CD14-positive monocyte (primary cell): ENCODE measurements around the gene SDR39U1. TPM values are rescaled to one million over a fixed set of nuclear protein-coding genes. Genes with fewer than 3 reads are reported as not detected.

ENCODE experiments used
- DNase-seq, 3 donors: peaks; one replicate each; pipeline ENCODE4 v3.0.0-alpha.2; 2011 to 2022
- H2AFZ ChIP-seq: 2 replicates; pipeline ENCODE4 v1.6.0; 2012; ENCODE audit warnings: mild to moderate bottlenecking, low read depth, low read length, inconsistent platforms; ENCODE audit not compliant: insufficient read depth, poor library complexity, severe bottlenecking
- H3K27ac ChIP-seq, 2 donors: 1 replicate in 1 of 2; 2 replicates in 1 of 2; pipeline ENCODE4 v1.5.1; 2012 to 2013; ENCODE audit warnings: low read length in 2 of 2, control low read depth in 1 of 2, inconsistent platforms in 1 of 2, low read depth in 1 of 2, mild to moderate bottlenecking in 1 of 2
- H3K27me3 ChIP-seq, 2 donors: one replicate each; pipeline versions ENCODE4 v1.6.0 to v1.6.1; 2011 to 2013; ENCODE audit warnings: low read length in 2 of 2; ENCODE audit not compliant: control insufficient read depth in 2 of 2, insufficient read depth in 2 of 2
- H3K36me3 ChIP-seq, 2 donors: replicated peaks in 1 of 2; 1 replicate in 1 of 2; 2 replicates in 1 of 2; pipeline versions ENCODE4 v1.5.1 to v1.6.1; 2012 to 2013; ENCODE audit warnings: low read length in 2 of 2, control low read depth in 1 of 2, inconsistent platforms in 1 of 2, mild to moderate bottlenecking in 1 of 2; ENCODE audit not compliant: insufficient read depth in 2 of 2, control insufficient read depth in 1 of 2
- H3K4me1 ChIP-seq, 2 donors: 1 replicate in 1 of 2; 2 replicates in 1 of 2; pipeline versions ENCODE4 v1.5.1 to v1.6.1; 2012 to 2013; ENCODE audit warnings: low read length in 2 of 2, control low read depth in 1 of 2, inconsistent platforms in 1 of 2, mild to moderate bottlenecking in 1 of 2, moderate library complexity in 1 of 2; ENCODE audit not compliant: insufficient read depth in 2 of 2, control insufficient read depth in 1 of 2
- H3K4me2 ChIP-seq: replicated peaks from 2 replicates; pipeline ENCODE3; 2012; ENCODE audit warnings: low read length, moderate library complexity, mild to moderate bottlenecking; ENCODE audit not compliant: poor library complexity, severe bottlenecking; ENCODE audit errors: extremely low read depth
- H3K4me3 ChIP-seq, 3 experiments: fragments of 200-600 bp in 1 of 3; sonication (generic) in 1 of 3; replicated peaks in 1 of 3; 1 replicate in 2 of 3; 2 replicates in 1 of 3; pipeline ENCODE4 v1.5.1; 2011 to 2013; ENCODE audit warnings: low read length in 3 of 3, mild to moderate bottlenecking in 3 of 3, control low read depth in 2 of 3, low read depth in 2 of 3, inconsistent platforms in 1 of 3, moderate library complexity in 1 of 3
- H3K79me2 ChIP-seq: 2 replicates; pipeline ENCODE4 v1.6.0; 2012; ENCODE audit warnings: mild to moderate bottlenecking, control low read depth, inconsistent platforms, low read length, moderate library complexity; ENCODE audit not compliant: insufficient read depth
- H3K9ac ChIP-seq: 2 replicates; pipeline ENCODE4 v1.6.0; 2017; ENCODE audit warnings: low read length, mild to moderate bottlenecking; ENCODE audit not compliant: insufficient read depth, poor library complexity, severe bottlenecking
- H3K9me3 ChIP-seq, 2 donors: replicated peaks in 1 of 2; 1 replicate in 1 of 2; 2 replicates in 1 of 2; pipeline versions ENCODE4 v1.5.1 to v1.6.1; 2012 to 2013; ENCODE audit warnings: low read length in 2 of 2, control low read depth in 1 of 2; ENCODE audit not compliant: control insufficient read depth in 1 of 2, insufficient read depth in 1 of 2
- H4K20me1 ChIP-seq: 2 replicates; pipeline ENCODE4 v1.6.0; 2012; ENCODE audit warnings: mild to moderate bottlenecking, low read length, control low read depth, moderate library complexity; ENCODE audit not compliant: insufficient read depth
- H3K27ac Mint-ChIP-seq, 7 donors: one replicate each; pipeline ENCODE4 v1.8.0; 2020; ENCODE audit warnings: mild to moderate bottlenecking in 7 of 7, mixed read lengths in 7 of 7, moderate library complexity in 6 of 7, inconsistent platforms in 2 of 7
- H3K27me3 Mint-ChIP-seq, 3 donors: one replicate each; pipeline ENCODE4 v1.8.0; 2021 to 2022; ENCODE audit warnings: low read depth in 3 of 3, mild to moderate bottlenecking in 3 of 3, mixed read lengths in 3 of 3, moderate library complexity in 3 of 3, inconsistent platforms in 1 of 3
- H3K36me3 Mint-ChIP-seq, 2 donors: one replicate each; pipeline ENCODE4 v1.8.0; 2020; ENCODE audit warnings: mixed read lengths in 2 of 2, inconsistent platforms in 1 of 2, mild to moderate bottlenecking in 1 of 2
- H3K4me1 Mint-ChIP-seq: one replicate; pipeline ENCODE4 v1.8.0; 2020; ENCODE audit warnings: mild to moderate bottlenecking, mixed read lengths
- H3K4me3 Mint-ChIP-seq, 2 donors: one replicate each; pipeline ENCODE4 v1.8.0; 2020; ENCODE audit warnings: mild to moderate bottlenecking in 2 of 2, mixed read lengths in 2 of 2, moderate library complexity in 1 of 2
- H3K9me3 Mint-ChIP-seq, 7 donors: one replicate each; pipeline ENCODE4 v1.8.0; 2020 to 2022; ENCODE audit warnings: mixed read lengths in 7 of 7, mild to moderate bottlenecking in 6 of 7, moderate library complexity in 6 of 7, inconsistent platforms in 2 of 7
- WGBS: methylation state at CpG from one replicate; pipeline ENCODE4 v1.1.5; 2013; ENCODE audit warnings: missing lambda C conversion rate; ENCODE audit not compliant: insufficient coverage; 5-methylcytosine and 5-hydroxymethylcytosine counted together
- intact Hi-C, 2 donors: fragments of 100-400 bp; cut with micrococcal nuclease; formaldehyde crosslinking; loops; one replicate each; pipeline versions ENCODE4 v1.15.0 to v1.15.1; 2023
- polyA plus RNA-seq, 3 donors: library from polyadenylated mRNA; depleted of rRNA in 1 of 3; unstranded in 2 of 3; stranded (reverse) in 1 of 3; fragments of 300-500 nt in 2 of 3; fragments of >200 nt in 1 of 3; fragmentation: Illumina TruSeq in 2 of 3; gene quantifications; 1 replicate in 2 of 3; 2 replicates in 1 of 3; pipeline ENCODE4 v1.2.3, GENCODE V29; 2012 to 2021
- TF ChIP-seq, protein P1 (sequence below): fragments of 200-600 bp; IDR thresholded peaks from one replicate; pipeline ENCODE4 v1.8.0; 2022; ENCODE audit warnings: antibody characterized with exemption, mild to moderate bottlenecking

Gene SDR39U1
- polyA plus RNA-seq, 3 donors, result 37.3 to 110 (median 39.2) TPM

GRCh38 chr14:24417832-24418491 lies 24.6 kb downstream of the SDR39U1 start:
- Mint-ChIP-seq H3K36me3 (no peaks in the 10 kb centered on the region), H3K27me3 (peaks cover 11 to 25% (median 20%) of the 10 kb centered on the region in 3 donors), H3K27ac (no peak overlapping the region), H3K4me3 (no peak overlapping the region), H3K9me3 (no peaks in the 10 kb centered on the region), H3K4me1 (no peaks in the 10 kb centered on the region)
- H3K9ac ChIP-seq, result no peak overlapping the region
- DNase-seq, result no peak
- H3K27ac ChIP-seq, result no peak overlapping the region
- no peaks in the 10 kb centered on the region for H3K79me2 ChIP-seq
- no peaks in the 10 kb centered on the region for H3K9me3 ChIP-seq
- H2AFZ ChIP-seq, result no peak overlapping the region
- intact Hi-C loops, result no loop called here
- H3K36me3 ChIP-seq, result no peaks in the 10 kb centered on the region
- TF ChIP-seq, protein P1, sequence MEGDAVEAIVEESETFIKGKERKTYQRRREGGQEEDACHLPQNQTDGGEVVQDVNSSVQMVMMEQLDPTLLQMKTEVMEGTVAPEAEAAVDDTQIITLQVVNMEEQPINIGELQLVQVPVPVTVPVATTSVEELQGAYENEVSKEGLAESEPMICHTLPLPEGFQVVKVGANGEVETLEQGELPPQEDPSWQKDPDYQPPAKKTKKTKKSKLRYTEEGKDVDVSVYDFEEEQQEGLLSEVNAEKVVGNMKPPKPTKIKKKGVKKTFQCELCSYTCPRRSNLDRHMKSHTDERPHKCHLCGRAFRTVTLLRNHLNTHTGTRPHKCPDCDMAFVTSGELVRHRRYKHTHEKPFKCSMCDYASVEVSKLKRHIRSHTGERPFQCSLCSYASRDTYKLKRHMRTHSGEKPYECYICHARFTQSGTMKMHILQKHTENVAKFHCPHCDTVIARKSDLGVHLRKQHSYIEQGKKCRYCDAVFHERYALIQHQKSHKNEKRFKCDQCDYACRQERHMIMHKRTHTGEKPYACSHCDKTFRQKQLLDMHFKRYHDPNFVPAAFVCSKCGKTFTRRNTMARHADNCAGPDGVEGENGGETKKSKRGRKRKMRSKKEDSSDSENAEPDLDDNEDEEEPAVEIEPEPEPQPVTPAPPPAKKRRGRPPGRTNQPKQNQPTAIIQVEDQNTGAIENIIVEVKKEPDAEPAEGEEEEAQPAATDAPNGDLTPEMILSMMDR, result no peak
- no peak overlapping the region for H3K4me2 ChIP-seq
- no peaks in the 10 kb centered on the region for H4K20me1 ChIP-seq
- peaks cover 2 to 5% of the 10 kb centered on the region in 2 donors for H3K27me3 ChIP-seq
- H3K4me3 ChIP-seq, result no peak overlapping the region
- H3K4me1 ChIP-seq, result peaks cover 8 to 10% of the 10 kb centered on the region in 2 donors
- 91% methylated on average over 5 of the region's 6 CpGs for WGBS

- intact Hi-C loops, result no loop called here
- Mint-ChIP-seq H3K4me1 (no peaks in the 10 kb centered on the region), H3K9me3 (no peaks in the 10 kb centered on the region), H3K36me3 (no peaks in the 10 kb centered on the region), H3K4me3 (no peak overlapping the region), H3K27me3 (peaks cover 11 to 25% (median 20%) of the 10 kb centered on the region in 3 donors), H3K27ac (peak overlapping the region in 1 of 7 donors; percentile 10)
- no peaks in the 10 kb centered on the region for H4K20me1 ChIP-seq
- TF ChIP-seq, protein P1, result no peak
- no peak overlapping the region for H3K27ac ChIP-seq
- whole genome bisulfite sequencing, result 94% methylated on average over 16 of the region's 16 CpGs
- peaks cover 2 to 5% of the 10 kb centered on the region in 2 donors for H3K27me3 ChIP-seq
- H3K4me1 ChIP-seq, result peaks cover 0 to under 1% of the 10 kb centered on the region in 2 donors
- H2AFZ ChIP-seq, result no peak overlapping the region
- no peak overlapping the region for H3K4me2 ChIP-seq
- H3K9ac ChIP-seq, result no peak overlapping the region
- H3K36me3 ChIP-seq, result no peaks in the 10 kb centered on the region
- H3K79me2 ChIP-seq, result no peaks in the 10 kb centered on the region
- no peak overlapping the region for H3K4me3 ChIP-seq
- H3K9me3 ChIP-seq, result no peaks in the 10 kb centered on the region
- DNase-seq, result no peak
These were observed 25.5 kb downstream of the SDR39U1 start for GRCh38 chr14:24416932-24417619.
